ENCODE measurements around the gene ESRP2.

DNA sequence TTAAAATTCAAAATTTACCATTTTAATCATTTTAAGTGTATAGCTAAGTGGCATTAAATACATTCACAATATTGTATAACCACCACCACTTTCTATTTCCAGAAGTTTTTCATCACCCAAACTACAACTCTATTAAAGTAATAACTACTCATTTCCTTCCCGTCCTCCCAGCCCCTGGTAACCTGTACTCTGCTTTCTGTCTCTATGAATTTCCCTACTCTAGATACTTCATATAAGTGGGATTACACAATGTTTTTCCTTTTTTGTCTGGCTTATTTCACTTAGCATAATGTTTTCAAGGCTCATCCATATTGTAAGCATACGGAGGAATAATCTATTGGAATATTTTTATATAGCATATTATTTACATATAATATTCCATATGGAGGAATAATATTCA is 29.7 kb downstream of the ESRP2 start:
- TF ChIP-seq, protein P1, sequence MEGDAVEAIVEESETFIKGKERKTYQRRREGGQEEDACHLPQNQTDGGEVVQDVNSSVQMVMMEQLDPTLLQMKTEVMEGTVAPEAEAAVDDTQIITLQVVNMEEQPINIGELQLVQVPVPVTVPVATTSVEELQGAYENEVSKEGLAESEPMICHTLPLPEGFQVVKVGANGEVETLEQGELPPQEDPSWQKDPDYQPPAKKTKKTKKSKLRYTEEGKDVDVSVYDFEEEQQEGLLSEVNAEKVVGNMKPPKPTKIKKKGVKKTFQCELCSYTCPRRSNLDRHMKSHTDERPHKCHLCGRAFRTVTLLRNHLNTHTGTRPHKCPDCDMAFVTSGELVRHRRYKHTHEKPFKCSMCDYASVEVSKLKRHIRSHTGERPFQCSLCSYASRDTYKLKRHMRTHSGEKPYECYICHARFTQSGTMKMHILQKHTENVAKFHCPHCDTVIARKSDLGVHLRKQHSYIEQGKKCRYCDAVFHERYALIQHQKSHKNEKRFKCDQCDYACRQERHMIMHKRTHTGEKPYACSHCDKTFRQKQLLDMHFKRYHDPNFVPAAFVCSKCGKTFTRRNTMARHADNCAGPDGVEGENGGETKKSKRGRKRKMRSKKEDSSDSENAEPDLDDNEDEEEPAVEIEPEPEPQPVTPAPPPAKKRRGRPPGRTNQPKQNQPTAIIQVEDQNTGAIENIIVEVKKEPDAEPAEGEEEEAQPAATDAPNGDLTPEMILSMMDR (IDR thresholded peaks at IDR 0.05; ENCODE audit: low read depth, low read length): no peak
- TF ChIP-seq POLR2A (IDR thresholded peaks at IDR 0.05; ENCODE audit: extremely low read depth, insufficient read length): no peak
- TF ChIP-seq MYC (IDR thresholded peaks at IDR 0.05; ENCODE audit: low read depth, low read length): no peak

All from NB4 (cell line).